Measurements from ENCODE around the gene CPS1.
A peak's percentile ranks its signal among the peaks of the same experiment; 100 is the strongest.

CPS1 gene

DNA sequence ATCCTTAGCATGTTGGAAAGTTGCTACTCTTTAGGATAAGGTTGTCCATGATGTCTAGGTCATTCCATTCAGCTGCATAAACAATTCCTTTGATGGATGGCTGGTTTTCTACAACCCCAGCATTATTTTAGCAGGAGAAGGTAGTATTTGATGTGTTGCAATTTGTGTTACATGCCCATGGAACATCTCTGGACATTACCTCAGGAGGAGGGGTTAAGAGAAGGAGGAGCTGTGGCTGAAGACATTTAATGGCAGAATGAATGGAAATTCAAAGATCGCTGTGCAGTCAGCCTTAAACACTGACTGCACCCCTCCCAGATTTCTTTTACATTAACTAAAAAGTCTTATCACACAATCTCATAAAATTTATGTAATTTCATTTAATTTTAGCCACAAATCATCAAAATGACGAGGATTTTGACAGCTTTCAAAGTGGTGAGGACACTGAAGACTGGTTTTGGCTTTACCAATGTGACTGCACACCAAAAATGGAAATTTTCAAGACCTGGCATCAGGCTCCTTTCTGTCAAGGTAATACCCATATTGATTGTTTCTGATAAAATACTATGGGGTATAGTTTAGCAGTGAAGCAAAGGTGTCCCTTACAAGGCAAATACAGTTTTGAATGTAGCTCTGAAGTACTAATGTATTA is at the start of gene CPS1:
TSS of gene CPS1 (plus strand) at position 271 of the 652 bp plus-strand sequence. CDS start at position 406, 135 bp downstream.
- no peak for DNase-seq (ENCODE audit: low spot score)

DNA sequence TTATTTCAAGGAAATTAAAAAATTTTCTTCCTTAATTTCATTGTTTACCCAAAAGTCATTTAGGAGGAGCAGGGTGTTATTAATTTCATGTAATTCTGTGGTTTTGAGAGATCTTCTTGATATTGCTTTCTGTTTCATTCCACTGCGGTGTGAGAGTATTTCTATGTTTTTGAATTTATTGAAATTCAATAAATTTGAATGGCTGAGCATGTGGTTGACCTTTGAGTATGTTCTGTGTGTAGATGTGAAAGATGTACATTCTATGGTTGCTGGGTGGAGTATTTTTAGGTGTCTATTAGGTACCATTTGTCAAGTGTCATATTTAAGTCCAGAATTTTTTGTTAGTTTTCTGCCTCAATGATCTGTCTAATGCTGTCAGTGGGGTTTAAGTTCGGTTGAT is 40.5 kb upstream of the CPS1 start:
- no peak for DNase-seq (ENCODE audit: low spot score)

DNA sequence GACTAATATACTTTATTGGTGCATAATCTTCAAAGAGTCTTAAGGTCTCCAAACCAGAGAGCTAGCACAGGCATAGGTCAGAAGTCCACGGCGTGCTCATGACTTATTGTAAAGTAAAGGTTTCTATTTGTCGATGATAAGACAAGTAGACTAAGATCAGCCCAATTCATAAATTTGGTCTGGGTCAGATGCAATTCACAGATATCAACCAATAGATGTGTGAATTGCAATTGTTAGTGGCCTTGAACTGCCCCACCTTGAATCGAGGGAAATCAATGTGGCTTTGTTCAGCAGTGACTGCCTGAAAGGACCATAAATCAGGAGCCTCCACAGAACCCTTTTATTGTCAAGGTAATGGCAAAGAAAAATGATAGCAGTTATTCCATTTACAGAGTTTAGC is 39.1 kb upstream of the CPS1 start:
- no peak for DNase-seq (ENCODE audit: low spot score)

DNA sequence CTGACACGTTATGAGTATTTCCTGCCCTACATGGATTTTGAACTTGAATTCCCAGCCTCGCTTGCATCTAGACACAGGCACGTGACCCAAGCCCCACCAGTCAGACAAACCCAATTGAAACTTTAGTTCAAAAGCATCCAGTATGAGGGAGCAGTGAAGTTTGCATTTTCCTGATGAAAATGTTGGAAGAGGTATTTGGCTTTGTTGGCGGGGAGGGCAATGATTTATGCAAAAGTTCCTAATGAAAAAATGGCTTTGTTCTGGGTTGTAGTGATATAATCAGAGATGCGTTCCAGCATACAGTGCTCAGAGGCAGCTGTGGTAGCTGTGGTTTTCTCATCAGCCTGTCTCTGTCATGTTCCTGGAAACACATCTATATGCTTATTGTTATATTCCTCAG is 36.8 kb upstream of the CPS1 start:
- peak; percentile 54 for DNase-seq (ENCODE audit: low spot score)

DNA sequence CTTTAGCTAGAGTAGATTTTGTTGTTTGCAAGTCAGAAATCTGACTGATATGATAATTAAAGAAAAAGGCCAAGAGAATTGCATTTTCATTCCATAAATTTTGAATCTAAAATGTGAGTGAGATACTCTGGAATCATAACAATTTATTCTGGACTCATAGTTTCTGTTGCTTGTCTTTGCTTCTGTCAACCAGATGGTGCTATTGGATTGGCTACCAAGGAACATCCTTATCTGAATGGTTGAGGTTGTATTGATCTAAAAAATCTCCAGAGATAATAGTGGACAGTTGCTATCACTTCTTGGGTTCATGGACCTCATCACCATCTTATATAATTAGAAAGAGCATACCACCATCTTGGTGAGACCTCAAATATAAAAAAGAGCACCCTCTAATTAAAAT is 34.0 kb upstream of the CPS1 start:
- DNase-seq (ENCODE audit: low spot score): no peak

DNA sequence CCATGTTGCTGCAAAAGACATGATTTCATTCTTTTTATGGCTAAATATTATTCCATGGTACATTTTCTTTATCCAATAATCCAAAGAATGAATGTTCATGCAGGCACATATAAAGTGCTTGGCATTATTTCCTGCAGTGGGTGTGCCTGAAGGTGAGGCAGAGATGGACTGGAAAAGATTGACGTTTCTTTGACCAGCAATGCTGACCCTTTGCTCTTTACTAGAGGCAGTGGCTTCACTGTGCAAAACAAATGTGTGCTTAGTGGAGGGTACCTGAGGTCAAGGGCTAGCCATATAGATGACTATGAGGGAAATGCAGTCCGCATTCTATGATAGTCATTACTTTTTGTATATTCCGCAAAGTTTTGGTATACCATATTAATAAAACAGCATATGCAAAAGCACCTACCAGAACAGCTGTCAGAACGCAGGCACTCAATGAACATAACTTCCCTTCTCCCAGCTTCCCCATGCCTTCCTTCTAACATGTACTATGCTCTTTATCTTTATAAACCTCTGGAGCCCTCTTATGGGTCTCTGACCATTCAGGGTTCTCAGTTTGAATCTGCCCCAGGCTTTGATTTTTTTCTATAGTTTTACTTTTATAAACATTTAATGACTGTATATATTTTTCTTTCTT is 32.6 kb upstream of the CPS1 start:
- no peak for DNase-seq (ENCODE audit: low spot score)

DNA sequence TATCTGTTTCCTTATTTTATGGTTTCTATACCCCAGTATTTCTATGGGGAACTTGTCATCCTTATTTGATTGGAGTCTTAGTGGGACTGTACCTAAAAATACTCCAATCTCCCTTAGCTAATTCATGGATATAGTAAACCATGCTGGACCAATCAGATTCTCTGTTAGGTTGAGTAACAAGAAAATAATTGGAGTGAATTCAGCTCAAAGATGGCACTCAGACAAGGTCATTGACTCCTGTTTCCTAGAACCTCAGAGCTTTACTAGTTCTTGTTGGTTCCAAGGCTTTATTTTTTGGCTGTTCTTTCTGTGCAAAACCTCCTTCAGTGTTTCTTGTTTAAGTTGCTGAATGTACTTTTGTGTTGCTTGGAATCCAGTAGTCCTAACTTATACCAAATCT is 31.9 kb upstream of the CPS1 start:
- DNase-seq (ENCODE audit: low spot score): no peak

DNA sequence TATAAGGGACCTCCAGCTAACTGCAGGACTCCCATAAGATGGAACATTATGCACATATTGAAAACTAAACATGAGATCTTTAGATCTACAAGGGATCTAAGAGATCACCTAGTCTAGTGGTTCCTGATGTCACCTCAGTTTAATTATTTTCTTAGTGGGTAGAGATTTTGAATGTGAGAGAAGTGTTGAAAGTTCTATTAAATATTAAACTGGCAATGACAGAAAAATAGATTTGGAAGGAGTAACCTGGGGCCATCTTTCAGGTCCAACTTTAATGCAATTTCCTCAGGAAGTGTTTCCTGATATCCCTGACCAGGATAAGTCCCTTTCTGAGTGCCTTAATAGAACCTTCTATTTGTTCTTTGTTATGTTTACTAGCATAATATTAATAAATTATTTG is 29.1 kb upstream of the CPS1 start:
- DNase-seq (ENCODE audit: low spot score): no peak

DNA sequence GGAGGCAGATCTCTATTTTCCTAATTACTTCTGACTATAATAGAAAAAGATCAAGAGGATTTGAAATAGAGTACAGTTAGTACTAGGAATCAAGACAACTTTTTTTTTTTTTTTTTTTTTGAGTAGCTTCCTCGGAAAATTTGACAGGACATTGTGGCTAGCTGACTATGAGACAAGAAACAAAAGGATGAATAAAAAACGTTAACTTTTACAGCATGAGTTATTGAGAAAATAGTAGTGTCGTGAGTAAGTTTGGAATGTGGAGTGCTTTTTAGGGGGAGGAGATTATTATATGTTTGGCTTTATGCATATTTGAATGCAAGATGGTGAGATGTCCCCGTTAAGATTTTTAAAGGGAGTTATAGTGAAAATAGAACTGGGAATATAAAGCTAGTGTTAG is 27.7 kb upstream of the CPS1 start:
- DNase-seq (ENCODE audit: low spot score): no peak

DNA sequence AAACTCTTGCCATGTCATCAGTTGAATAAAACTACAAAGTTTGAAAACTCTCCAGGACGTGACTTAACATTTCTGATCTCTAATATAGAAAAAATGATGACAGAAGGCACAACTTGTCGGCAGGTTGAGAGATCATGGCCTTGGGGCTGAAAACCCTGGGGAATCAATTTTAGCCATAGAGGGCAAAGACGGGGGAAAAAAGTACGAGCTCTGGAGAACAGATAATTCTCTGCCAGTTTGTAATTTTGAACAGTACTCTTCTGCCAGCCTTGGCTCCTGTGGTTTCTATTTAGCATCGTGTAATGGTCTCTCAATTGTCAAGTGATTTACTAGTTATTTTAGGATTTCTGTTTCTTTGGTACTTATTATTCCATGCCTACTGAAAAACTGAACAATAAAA is 25.3 kb upstream of the CPS1 start:
- DNase-seq (ENCODE audit: low spot score): no peak

DNA sequence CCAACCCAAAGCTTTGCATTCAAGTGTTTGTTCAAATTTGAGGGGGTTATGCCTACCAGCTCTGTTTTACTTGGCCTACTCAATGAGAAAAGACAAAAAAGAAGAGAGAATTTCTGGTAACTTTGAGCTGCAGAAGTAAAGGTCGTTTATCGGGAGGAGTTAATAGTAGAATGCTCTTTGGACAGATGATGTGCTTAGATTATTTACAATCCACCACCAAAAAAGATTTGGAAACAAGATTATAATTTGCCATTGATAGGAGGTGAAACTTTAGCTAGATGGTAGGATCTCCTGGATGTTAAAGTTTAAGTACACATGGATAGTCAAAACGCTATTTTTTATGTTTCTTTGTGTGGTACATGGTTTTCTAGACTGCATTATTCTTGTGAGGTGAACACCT is 24.9 kb upstream of the CPS1 start:
- DNase-seq (ENCODE audit: low spot score): no peak

DNA sequence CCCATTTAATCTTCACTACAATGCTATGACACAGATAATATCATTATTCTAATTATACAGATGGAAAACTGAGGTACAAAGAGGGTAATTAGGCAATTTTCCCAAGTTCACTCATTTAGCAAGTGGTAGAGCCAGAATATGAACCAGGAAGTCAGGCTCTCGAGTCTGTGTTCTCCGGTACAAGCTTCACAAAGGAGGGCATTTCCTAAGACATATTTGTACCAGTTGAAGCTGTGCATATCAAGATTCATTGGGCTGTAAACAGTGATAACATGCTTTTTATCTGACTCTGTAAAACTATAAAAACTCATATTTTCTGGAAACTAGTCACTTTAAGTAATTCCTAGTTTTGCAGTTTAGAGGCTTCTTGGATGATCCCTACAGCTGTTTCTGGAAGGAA is 23.0 kb upstream of the CPS1 start:
- no peak for DNase-seq (ENCODE audit: low spot score)

DNA sequence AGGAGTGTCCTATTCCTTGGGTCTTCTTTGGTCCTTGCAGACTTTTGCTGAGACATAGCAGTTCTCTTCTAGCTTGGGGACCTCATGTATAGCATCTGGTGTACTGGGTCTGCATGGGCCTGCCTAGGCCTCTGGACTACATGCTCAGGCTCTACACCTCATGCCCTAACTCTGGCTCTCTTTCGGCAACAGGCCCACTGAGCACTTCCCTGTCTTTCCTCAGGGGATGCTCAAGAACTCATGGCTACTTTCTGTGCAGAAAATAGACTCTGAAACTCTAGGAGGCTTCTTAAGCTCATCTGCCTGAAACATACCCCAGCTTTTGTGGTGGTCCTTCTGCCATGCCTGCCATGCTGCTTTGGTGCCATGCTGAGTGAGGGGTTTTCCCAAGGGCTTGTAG is 21.5 kb upstream of the CPS1 start:
- DNase-seq (ENCODE audit: low spot score): no peak

DNA sequence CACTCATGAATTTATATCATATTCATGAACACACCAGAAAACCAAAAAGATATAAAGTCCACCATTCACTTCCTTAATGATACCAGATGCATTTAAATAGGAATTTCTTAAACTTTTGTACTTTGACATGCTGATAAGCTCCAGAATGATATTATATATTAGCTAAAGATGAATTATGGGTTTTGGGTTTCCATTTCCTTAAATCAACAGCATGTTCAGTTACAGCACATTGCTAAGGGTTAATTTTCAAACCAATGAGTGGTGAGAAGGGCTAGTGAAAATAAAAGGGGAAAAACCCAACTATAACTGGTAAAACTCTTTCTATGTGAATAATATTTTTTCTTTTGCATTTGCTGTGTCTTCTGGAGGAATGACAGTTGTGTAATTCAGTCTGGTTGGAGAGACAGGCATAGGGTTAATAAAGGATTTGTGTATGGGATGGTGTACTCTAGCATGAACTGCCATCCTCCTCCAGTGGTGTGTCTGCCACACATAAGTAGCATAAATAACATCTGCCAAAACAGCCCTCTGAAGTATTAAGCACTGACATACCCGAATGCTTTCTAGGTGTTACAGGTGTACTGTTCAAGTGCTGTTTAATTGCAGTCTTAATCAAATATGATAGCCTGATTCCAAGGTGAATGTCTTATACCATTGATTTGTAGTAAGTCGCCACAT is 19.3 kb upstream of the CPS1 start:
- no peak for DNase-seq (ENCODE audit: low spot score)

DNA sequence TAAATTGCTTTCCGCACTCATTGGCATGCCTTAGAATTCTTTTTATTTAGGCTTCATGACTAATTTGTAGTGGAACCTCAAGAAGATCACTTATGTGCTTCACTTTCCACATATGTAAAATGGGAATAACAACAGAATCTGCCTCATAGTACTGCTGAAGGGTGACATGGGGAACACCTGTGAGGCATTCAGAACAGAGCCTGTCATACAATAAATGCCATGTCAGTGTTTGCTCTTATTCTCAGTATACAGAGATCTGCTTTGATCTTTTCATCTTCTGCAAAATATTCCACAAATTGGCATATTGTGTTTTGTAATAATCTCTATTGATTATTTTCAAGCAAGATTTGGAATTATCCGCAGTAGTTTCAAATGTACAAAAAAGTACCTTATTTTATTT is 17.4 kb upstream of the CPS1 start:
- DNase-seq (ENCODE audit: low spot score): no peak

DNA sequence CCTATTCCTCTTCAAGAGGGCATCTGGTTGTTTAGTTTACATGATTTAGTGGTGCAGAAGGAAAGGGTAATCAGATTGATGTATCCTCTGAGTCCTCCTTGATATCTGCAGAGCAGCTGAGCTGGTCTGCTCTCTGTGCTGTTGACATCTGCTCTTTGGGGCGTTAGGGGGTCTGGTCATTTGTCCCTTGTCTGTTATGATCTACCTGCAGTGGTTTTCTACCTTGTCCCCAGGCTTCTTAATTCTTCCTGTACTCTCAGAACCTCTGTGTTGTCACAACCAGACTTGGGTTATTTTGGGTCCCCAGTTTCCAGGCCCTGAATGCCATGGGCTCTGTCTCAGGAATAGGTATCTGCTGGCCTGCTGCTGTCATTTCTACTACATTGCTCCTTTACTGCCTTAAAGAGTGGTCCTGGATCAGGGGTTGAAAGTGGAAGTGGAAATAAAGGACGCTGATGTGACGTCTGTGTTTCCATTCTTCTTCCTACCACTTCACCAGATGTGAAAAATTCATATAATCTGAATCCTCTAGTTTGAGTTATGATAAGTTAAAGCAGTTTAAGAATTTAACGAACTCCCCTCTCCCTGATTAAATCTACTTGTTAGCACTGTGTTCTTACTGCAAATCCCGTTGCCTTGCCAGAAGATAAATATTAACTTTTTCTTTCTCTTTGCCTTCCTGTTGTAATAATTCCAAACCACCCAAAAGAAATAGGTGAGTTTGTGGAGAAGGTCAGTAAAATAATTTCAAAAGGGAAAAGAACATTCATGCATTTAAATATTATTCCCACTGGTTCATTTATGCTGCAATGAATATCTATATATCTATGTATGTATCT is 16.6 kb upstream of the CPS1 start:
- no peak for DNase-seq (ENCODE audit: low spot score)

DNA sequence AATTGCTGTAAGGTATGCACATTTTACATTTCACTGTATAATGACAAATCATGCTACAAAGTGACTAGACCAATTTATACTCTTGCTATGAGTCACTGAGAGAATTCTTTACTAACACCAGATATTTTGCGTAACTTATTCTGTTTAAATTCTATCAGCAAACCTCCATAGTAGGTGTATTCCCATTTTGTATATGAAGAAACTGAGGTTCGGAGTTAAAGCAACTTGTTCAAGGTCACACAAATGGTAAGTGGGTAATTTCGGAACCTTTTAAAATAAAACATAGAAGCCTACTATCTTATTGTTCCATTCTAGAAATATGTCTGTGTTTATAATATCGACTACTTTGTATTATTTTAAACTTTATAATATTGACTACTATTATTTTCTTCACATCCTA is 15.9 kb upstream of the CPS1 start:
- no peak for DNase-seq (ENCODE audit: low spot score)

DNA sequence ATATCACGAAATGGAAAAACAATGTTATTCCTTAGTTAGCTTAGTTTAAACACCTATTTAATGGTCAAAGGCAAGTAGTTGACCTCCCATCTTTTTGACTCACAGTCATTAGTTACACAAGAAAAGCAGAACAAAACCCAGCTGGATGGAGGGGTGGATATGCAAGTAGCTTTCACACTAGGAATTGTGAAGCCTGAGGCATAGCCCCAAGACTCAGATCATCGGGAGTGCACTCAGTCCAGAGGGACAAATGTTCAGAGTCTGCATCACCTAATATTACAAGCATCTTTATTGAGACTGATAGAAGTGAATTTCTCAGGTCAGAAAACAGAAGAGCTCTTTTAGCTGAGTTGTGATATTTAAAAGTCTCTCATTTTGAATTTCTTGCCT is 15.5 kb upstream of the CPS1 start:
- no peak for DNase-seq (ENCODE audit: low spot score)

DNA sequence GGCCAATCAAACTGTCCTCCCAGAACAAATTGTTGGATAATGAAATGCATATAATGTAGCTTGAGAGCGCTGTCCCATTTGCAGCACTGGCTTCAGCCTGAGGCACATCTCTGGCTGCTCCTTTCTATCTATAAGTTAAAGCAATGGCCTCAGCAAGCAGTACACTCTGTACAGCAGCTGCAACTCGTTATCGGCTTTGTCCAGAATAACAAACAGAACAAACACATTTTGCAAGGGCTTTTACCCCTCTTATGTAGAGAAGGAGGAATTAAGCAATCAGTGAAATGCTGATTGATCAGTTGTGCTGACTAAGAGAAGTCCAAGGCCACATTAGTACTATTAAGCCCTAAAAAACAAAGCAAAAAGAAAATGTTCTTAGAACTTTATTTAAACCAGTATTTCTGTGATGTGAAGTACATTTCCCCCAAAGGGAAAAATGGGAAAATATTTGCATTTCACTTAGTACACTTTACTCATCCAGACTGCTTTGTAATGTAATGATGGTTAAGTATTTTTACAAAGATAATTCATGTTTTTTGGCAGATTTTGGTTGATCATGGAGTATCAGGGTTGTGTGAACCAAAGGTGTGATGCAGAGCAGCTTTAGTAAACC is 15.0 kb upstream of the CPS1 start:
- peak; percentile 7 for DNase-seq (ENCODE audit: low spot score)

DNA sequence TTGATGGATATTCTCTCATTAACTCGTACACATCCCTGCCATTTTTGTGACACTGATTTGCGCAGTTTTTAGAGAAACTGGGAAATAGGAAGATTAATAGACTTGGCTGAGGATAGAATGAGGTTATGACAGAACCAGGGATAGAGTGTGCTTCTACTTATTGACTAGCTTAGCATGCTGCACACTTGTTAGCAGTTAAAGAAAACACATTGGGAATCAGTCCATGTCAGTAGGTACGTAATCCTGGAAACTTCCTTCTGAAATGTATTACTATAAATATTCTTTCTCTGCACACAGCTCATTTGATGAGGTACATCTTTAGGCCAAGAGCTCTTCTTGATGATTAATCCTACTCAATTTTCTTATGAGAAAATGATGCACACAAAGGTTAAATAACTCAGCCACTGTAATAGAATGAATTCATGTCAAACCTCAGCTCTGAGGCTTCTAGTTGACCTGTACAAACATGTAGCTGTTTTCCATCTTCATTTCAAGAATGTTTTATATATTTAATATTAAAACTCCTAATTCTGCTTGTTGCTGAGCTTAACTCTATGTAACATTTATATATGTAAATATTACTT is 12.3 kb upstream of the CPS1 start:
- DNase-seq (ENCODE audit: low spot score): no peak

DNA sequence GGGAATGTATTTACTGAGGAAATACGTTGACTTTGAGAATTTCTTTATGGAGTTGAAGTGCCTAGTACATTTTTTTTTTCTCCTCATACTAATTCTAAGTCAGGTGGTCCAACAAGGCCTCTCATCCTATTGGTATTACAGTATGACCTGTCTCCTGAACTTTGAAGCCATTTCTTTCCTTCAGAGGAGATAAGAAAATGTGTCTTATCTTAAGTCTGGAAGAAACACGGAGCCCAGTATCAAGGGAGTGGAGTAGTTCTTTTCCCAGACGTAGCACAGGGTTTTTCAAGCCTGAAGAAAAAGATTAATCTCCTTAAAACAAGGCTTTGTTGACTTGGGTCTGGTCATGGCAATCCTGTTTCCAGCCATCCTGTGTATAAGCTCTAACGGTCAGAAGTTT is 11.6 kb upstream of the CPS1 start:
- DNase-seq (ENCODE audit: low spot score): no peak

All from Ammon's horn (tissue), 1 donor.